Lower lobe of right lung (tissue), 2 donors: Measurements from ENCODE around the gene POLR3GL. TPM values are rescaled to one million over a fixed set of nuclear protein-coding genes. Genes with fewer than 3 reads are reported as not detected.

Experiments
- ATAC-seq, 2 donors: fragments of 200-7000 bp; cut with Tn5 transposase; one replicate each; pipeline ENCODE4 v1.9.1; 2020 to 2022; ENCODE audit warnings: mild to moderate bottlenecking in 2 of 2, moderate library complexity in 2 of 2
- DNase-seq: peaks from one replicate; pipeline ENCODE4 v3.0.0-alpha.2; 2020
- H3K27ac ChIP-seq: fragments of 200-600 bp; one replicate; pipeline ENCODE4 v1.8.0; 2022
- H3K27me3 ChIP-seq: fragments of 200-600 bp; one replicate; pipeline ENCODE4 v1.8.0; 2022; ENCODE audit warnings: low read depth
- H3K36me3 ChIP-seq: fragments of 200-600 bp; one replicate; pipeline ENCODE4 v1.8.0; 2022; ENCODE audit warnings: mild to moderate bottlenecking
- H3K4me1 ChIP-seq: fragments of 200-600 bp; one replicate; pipeline ENCODE4 v1.8.0; 2022
- H3K4me3 ChIP-seq: fragments of 200-600 bp; one replicate; pipeline ENCODE4 v1.8.0; 2022; ENCODE audit warnings: mild to moderate bottlenecking
- H3K9me3 ChIP-seq: fragments of 200-600 bp; one replicate; pipeline ENCODE4 v1.8.0; 2022
- intact Hi-C: fragments of 100-400 bp; cut with DNase I; formaldehyde crosslinking; loops from one replicate; pipeline ENCODE4 v1.11.0; 2022
- total RNA-seq: library from RNA; stranded (reverse); fragmentation: NEBNext Ultra II Directional; extraction: Animal tissue kit (Norgen Biotek cat#: 25700); gene quantifications from one replicate; pipeline ENCODE4 v1.2.1, GENCODE V29; 2021
- TF ChIP-seq, protein P1 (sequence below): fragments of 200-600 bp; IDR thresholded peaks from one replicate; pipeline ENCODE4 v1.8.0; 2022; ENCODE audit warnings: antibody characterized with exemption, mild to moderate bottlenecking
- donor health status: DM: no; HTN: yes; CAD: no; lungs with severe emphysema.

The POLR3GL gene
- total RNA-seq, 1 donor from 2014 or later, result 25.4 TPM

DNA sequence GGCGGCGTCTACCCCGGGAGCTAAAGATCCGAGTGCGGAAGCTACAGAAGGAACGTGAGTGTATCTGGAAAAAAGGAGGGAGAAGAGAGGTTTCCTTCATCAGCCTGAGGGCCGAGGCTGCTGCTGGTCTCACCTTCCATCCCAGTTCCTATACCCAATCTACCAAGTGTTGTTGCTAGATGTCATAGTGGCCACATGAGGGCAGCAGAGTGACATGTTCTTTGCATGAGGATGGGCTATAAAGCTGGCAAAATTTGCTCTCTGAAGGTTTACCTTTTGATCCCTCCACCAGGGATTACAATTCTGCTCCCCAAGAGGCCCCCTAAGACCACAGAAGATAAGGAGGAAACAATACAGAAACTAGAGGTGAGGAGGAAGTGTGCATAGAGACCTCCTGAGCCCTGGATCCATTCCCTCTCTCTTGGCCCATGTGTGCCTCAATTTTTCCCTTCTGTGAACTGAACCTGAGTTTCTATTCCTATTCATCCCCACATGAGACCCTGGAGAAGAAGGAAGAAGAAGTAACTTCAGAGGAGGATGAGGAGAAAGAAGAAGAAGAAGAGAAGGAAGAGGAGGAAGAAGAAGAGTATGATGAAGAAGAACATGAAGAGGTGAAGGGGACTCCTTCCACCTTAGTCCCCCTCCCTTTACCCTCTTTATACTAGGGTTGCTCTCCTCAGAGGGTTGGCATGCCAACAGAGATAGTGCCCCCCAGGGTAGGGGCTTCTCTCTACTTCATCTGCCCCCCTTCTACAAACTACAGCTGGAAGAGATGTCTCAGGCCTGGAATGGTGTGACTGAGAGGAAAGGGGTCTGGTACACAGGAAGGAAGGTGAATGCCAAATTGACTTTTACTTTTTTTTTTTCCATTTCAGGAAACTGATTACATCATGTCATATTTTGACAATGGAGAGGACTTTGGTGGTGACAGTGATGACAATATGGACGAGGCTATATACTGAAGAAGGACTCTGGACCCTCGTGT, 13.3 kb downstream of the POLR3GL start:
- intact Hi-C loops, result loop anchor here (5.0 kb wide), 1 partner anchor 35 kb away; no protein-coding TSS in a partner anchor
- Histone ChIP-seq H3K36me3 (no peaks in the 10 kb centered on the region), H3K27ac (peak overlapping the region; percentile 96), H3K9me3 (no peaks in the 10 kb centered on the region), H3K27me3 (no peaks in the 10 kb centered on the region), H3K4me1 (peaks cover 56% of the 10 kb centered on the region), H3K4me3 (peak overlapping the region; percentile 44)
- TF ChIP-seq, protein P1, sequence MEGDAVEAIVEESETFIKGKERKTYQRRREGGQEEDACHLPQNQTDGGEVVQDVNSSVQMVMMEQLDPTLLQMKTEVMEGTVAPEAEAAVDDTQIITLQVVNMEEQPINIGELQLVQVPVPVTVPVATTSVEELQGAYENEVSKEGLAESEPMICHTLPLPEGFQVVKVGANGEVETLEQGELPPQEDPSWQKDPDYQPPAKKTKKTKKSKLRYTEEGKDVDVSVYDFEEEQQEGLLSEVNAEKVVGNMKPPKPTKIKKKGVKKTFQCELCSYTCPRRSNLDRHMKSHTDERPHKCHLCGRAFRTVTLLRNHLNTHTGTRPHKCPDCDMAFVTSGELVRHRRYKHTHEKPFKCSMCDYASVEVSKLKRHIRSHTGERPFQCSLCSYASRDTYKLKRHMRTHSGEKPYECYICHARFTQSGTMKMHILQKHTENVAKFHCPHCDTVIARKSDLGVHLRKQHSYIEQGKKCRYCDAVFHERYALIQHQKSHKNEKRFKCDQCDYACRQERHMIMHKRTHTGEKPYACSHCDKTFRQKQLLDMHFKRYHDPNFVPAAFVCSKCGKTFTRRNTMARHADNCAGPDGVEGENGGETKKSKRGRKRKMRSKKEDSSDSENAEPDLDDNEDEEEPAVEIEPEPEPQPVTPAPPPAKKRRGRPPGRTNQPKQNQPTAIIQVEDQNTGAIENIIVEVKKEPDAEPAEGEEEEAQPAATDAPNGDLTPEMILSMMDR, result peak; percentile 84
- ATAC-seq (peak; percentile 63 to 65), DNase-seq (peak; percentile 70)

DNA sequence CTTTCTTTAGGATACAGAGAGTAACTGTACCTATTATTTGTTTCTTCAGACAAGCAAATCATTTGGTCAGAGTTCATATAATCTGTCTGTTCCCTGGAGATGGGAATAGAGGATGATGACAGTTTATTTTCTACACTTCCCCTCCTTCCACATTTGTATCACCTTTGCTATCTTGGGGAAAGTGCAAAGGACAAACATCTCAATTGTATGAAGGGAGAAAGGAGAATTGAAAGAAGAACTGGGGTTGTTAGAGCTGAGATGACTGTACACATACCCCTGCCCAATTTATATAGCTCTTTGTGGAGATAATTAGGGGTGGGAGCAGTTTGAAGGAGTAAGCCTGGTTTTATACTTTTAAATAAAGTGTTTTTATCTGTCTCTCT, 14.0 kb downstream of the POLR3GL start:
- no peaks in the 10 kb centered on the region for H3K27me3 ChIP-seq
- peaks cover 62% of the 10 kb centered on the region for H3K4me1 ChIP-seq
- TF ChIP-seq, protein P1, result no peak
- no peaks in the 10 kb centered on the region for H3K36me3 ChIP-seq
- H3K4me3 ChIP-seq, result peak overlapping the region; percentile 44
- no peaks in the 10 kb centered on the region for H3K9me3 ChIP-seq
- intact Hi-C loops, result loop anchor here (5.0 kb wide), 1 partner anchor 34 kb away; no protein-coding TSS in a partner anchor
- ATAC-seq (no peak), DNase-seq (no peak)
- H3K27ac ChIP-seq, result peak overlapping the region; percentile 96

DNA sequence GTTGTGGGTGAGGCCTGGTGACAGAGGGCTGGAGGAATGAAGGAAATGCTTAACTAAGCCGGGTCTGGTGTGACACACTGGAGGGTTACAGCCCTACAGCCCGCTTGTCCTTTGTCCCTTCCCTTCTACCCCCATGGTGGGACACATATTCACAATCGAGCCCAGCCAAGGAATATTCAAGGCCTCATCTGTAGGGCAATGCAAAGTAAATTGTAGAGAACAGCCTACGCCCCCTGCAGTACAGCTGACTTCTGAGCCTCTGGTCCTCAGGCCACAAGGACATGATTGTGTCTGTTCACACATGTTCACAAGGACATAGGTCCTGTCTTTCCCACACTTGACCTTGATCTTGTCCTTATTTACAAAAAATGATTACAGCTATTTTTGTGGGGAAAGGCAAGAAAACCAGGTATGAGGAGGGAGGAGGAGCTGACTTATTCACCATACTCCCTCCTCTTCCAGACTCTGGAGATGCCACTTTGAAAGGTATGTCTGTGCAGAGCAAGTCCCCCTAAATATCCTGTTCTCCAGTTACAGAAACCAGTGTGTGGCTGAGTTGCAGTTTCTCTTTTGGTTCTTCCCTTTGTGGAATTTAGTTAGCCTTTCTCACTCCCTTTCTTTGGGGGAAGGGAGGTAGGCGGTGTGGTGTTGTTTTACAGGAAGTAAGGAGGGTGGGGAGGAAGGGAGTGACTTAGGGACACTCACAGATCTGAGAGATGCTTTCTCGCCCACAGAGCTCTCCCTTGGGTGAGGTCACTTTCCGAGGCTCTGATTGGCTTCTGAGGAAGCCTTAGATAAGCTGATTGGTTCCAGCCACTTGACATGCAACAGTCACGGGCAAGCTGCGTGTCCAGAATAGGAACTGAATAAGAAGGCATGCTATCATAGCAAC, 14.6 kb downstream of the POLR3GL start:
- intact Hi-C loops, result loop anchor here (5.0 kb wide), 1 partner anchor 33 kb away; no protein-coding TSS in a partner anchor
- DNase-seq (peak; percentile 93), ATAC-seq (peak; percentile 97)
- Histone ChIP-seq H3K36me3 (no peaks in the 10 kb centered on the region), H3K27ac (peak overlapping the region; percentile 96), H3K27me3 (no peaks in the 10 kb centered on the region), H3K4me1 (peaks cover 68% of the 10 kb centered on the region), H3K9me3 (no peaks in the 10 kb centered on the region), H3K4me3 (peak overlapping the region; percentile 44)
- TF ChIP-seq, protein P1, result peak; percentile 17

DNA sequence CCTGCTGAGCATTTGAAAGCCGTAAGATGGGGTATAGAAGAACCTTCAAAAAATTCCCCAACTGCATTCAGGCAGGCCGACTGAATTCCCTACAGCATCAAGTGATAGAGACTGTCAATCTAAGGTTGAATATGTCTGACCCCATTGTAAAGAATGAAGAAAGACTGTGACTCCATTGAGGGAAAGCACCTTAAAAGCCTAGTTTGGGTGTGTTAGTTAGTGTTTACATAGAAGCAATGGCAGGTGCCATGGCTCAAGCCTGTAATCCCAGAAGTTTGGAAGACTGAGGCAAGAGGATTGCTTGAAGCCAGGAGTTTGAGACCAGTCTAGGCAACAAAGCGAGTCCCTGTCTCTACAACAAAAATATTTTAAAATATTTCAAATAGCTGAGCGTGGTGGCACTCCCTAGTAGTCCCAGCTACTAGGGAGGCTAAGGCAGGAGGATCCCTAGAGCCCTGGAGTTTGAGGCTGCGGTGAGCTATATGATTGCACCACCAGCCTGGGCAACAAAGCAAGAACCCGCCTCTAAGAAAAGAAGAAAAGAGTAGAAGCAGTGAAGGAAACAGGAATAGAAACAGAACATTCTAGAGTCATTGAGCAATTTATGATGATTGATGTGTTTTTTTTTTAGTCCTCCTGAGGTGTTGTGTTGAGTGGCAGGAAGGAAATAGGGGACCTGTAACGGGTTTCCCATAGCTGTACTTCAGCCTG, 15.4 kb downstream of the POLR3GL start:
- H3K4me1 ChIP-seq, result peaks cover 76% of the 10 kb centered on the region
- TF ChIP-seq, protein P1, result no peak
- no peaks in the 10 kb centered on the region for H3K36me3 ChIP-seq
- peak overlapping the region; percentile 96 for H3K27ac ChIP-seq
- peak overlapping the region; percentile 44 for H3K4me3 ChIP-seq
- no peak for DNase-seq
- intact Hi-C loops, result loop anchor here (5.0 kb wide), 1 partner anchor 32 kb away; no protein-coding TSS in a partner anchor
- no peaks in the 10 kb centered on the region for H3K27me3 ChIP-seq
- peak; percentile 34 to 38 for ATAC-seq
- no peaks in the 10 kb centered on the region for H3K9me3 ChIP-seq
